Measurements from ENCODE around the gene ZC3H14. TPM values are rescaled to one million over a fixed set of nuclear protein-coding genes. Genes with fewer than 3 reads are reported as not detected.

ZC3H14 gene
- total and polyA plus RNA-seq, 4 donors = 22.4 to 54.5 (median 31.7) TPM

GRCh38 chr14:88562532-88562830 lies 356 bp upstream of the ZC3H14 start:
- H3K36me3 ChIP-seq (ENCODE audit: control insufficient read depth in 4 of 4, insufficient read depth in 3 of 4, low read depth in 1 of 4, low read length in 3 of 4) = no peaks in the 10 kb centered on the region

GRCh38 chr14:88563845-88564244 lies 1.0 kb downstream of the ZC3H14 start:
- peak overlapping the region in 1 of 2 donors; percentile 97 for H3K27ac ChIP-seq (ENCODE audit: low read depth in 1 of 2, low read length in 2 of 2)
- H3K27me3 ChIP-seq (ENCODE audit: control insufficient read depth in 4 of 4, insufficient read depth in 4 of 4, low read length in 3 of 4) = no peaks in the 10 kb centered on the region
- no peaks in the 10 kb centered on the region for H3K9me3 ChIP-seq (ENCODE audit: control insufficient read depth in 4 of 4, low read length in 3 of 4)
- DNase-seq (ENCODE audit: low spot score) = no peak
- 28% methylated on average over 7 of the region's 7 CpGs for WGBS
- H3K4me3 ChIP-seq (ENCODE audit: low read depth in 1 of 3, low read length in 3 of 3) = peak overlapping the region; percentile 88 to 100 (median 97)
- H3K36me3 ChIP-seq (ENCODE audit: control insufficient read depth in 4 of 4, insufficient read depth in 3 of 4, low read depth in 1 of 4, low read length in 3 of 4) = peaks cover 7 to 11% (median 9%) of the 10 kb centered on the region in 4 donors
- peak overlapping the region; percentile 35 to 72 for H3K9ac ChIP-seq (ENCODE audit: low read depth in 1 of 2, low read length in 2 of 2)
- peaks cover 1 to 24% (median 12%) of the 10 kb centered on the region in 4 donors for H3K4me1 ChIP-seq (ENCODE audit: control insufficient read depth in 4 of 4, insufficient read depth in 4 of 4, low read length in 3 of 4)
- TF ChIP-seq MAX (IDR thresholded peaks at IDR 0.05) = no peak
- no peak for TF ChIP-seq SP1 (IDR thresholded peaks at IDR 0.05)

More at GRCh38 chr14:88562532-88562830, 356 bp upstream of the ZC3H14 start:
- peaks cover 1 to 24% (median 12%) of the 10 kb centered on the region in 4 donors for H3K4me1 ChIP-seq (ENCODE audit: control insufficient read depth in 4 of 4, insufficient read depth in 4 of 4, low read length in 3 of 4)
- TF ChIP-seq HNF4G (IDR thresholded peaks at IDR 0.05) (no peak), MAX (IDR thresholded peaks at IDR 0.05) (no peak), RAD21 (IDR thresholded peaks at IDR 0.05) (no peak), JUND (IDR thresholded peaks at IDR 0.05) (no peak), FOXA2 (IDR thresholded peaks at IDR 0.05) (no peak), SP1 (IDR thresholded peaks at IDR 0.05) (no peak)
- no peak for DNase-seq (ENCODE audit: low spot score)
- no peaks in the 10 kb centered on the region for H3K9me3 ChIP-seq (ENCODE audit: control insufficient read depth in 4 of 4, low read length in 3 of 4)
- H3K9ac ChIP-seq (ENCODE audit: low read depth in 1 of 2, low read length in 2 of 2) = peak overlapping the region in 1 of 2 donors; percentile 81
- H3K27me3 ChIP-seq (ENCODE audit: control insufficient read depth in 4 of 4, insufficient read depth in 4 of 4, low read length in 3 of 4) = no peaks in the 10 kb centered on the region
- 21% methylated on average over 5 of the region's 5 CpGs for WGBS
- peak overlapping the region; percentile 93 to 97 for H3K27ac ChIP-seq (ENCODE audit: low read depth in 1 of 2, low read length in 2 of 2)
- H3K4me3 ChIP-seq (ENCODE audit: low read depth in 1 of 3, low read length in 3 of 3) = peak overlapping the region; percentile 88 to 100 (median 97)

GRCh38 chr14:88565427-88565826 lies 2.6 kb downstream of the ZC3H14 start:
- Histone ChIP-seq H3K36me3 (ENCODE audit: control insufficient read depth in 4 of 4, insufficient read depth in 3 of 4, low read depth in 1 of 4, low read length in 3 of 4) (peaks cover 9 to 26% (median 24%) of the 10 kb centered on the region in 4 donors), H3K27me3 (ENCODE audit: control insufficient read depth in 4 of 4, insufficient read depth in 4 of 4, low read length in 3 of 4) (no peaks in the 10 kb centered on the region), H3K9ac (ENCODE audit: low read depth in 1 of 2, low read length in 2 of 2) (no peak overlapping the region), H3K27ac (ENCODE audit: low read depth in 1 of 2, low read length in 2 of 2) (no peak overlapping the region), H3K4me1 (ENCODE audit: control insufficient read depth in 4 of 4, insufficient read depth in 4 of 4, low read length in 3 of 4) (peaks cover 1 to 24% (median 12%) of the 10 kb centered on the region in 4 donors), H3K9me3 (ENCODE audit: control insufficient read depth in 4 of 4, low read length in 3 of 4) (no peaks in the 10 kb centered on the region), H3K4me3 (ENCODE audit: low read depth in 1 of 3, low read length in 3 of 3) (no peak overlapping the region)
- DNase-seq (ENCODE audit: low spot score) = no peak
- TF ChIP-seq NR2F2 (IDR thresholded peaks at IDR 0.05) (peak; percentile 78), FOXA2 (IDR thresholded peaks at IDR 0.05) (no peak), FOXA1 (IDR thresholded peaks at IDR 0.05) (no peak), YY1 (IDR thresholded peaks at IDR 0.05) (no peak), RAD21 (IDR thresholded peaks at IDR 0.05) (no peak), RXRA (IDR thresholded peaks at IDR 0.05) (peak; percentile 39 to 60), ATF3 (IDR thresholded peaks at IDR 0.05) (no peak), EGR1 (IDR thresholded peaks at IDR 0.05; ENCODE audit: low read depth in 2 of 2) (no peak), CTCF (IDR thresholded peaks at IDR 0.05; ENCODE audit: low read depth, low read length, missing input control) (no peak), MAX (IDR thresholded peaks at IDR 0.05) (no peak), HNF4A (conservative IDR thresholded peaks at IDR 0.05) (peak; percentile 14 to 22), GABPA (IDR thresholded peaks at IDR 0.05 in 1 of 2, conservative IDR thresholded peaks at IDR 0.05 in 1 of 2) (no peak), ZBTB33 (IDR thresholded peaks at IDR 0.05) (no peak), JUND (IDR thresholded peaks at IDR 0.05) (no peak), TAF1 (conservative IDR thresholded peaks at IDR 0.05) (no peak), HNF4G (IDR thresholded peaks at IDR 0.05) (no peak), SP1 (IDR thresholded peaks at IDR 0.05) (peak; percentile 36), REST (IDR thresholded peaks at IDR 0.05) (no peak)
- WGBS = 67% methylated on average over 5 of the region's 5 CpGs
